Thymus (tissue), 11 donors: Measurements from ENCODE around the gene BSPRY. TPM values are rescaled to one million over a fixed set of nuclear protein-coding genes. Genes with fewer than 3 reads are reported as not detected.

Experiments used
- DNase-seq, 9 donors: peaks; one replicate each; pipeline ENCODE4 v3.0.0-alpha.2; 2013; ENCODE audit warnings: low spot score in 9 of 9, low read depth in 6 of 9, missing footprints in 1 of 9
- H3K27ac ChIP-seq, 2 donors: one replicate each; pipeline ENCODE4 v1.5.1; 2013; ENCODE audit warnings: control low read depth in 1 of 2, low read depth in 1 of 2, low read length in 1 of 2, mild to moderate bottlenecking in 1 of 2, moderate library complexity in 1 of 2
- H3K27me3 ChIP-seq, 2 donors: one replicate each; pipeline ENCODE4 v1.5.1; 2013; ENCODE audit warnings: low read length in 1 of 2; ENCODE audit not compliant: control insufficient read depth in 2 of 2, insufficient read depth in 1 of 2
- H3K36me3 ChIP-seq, 2 donors: one replicate each; pipeline ENCODE4 v1.5.1; 2013; ENCODE audit warnings: low read length in 1 of 2, mild to moderate bottlenecking in 1 of 2, moderate library complexity in 1 of 2; ENCODE audit not compliant: control insufficient read depth in 2 of 2, insufficient read depth in 2 of 2
- H3K4me1 ChIP-seq, 2 donors: one replicate each; pipeline ENCODE4 v1.5.1; 2013; ENCODE audit warnings: low read length in 2 of 2; ENCODE audit not compliant: control insufficient read depth in 2 of 2, insufficient read depth in 2 of 2
- H3K4me3 ChIP-seq, 2 donors: one replicate each; pipeline ENCODE4 v1.5.1; 2013; ENCODE audit warnings: low read length in 2 of 2, control low read depth in 1 of 2, mild to moderate bottlenecking in 1 of 2
- H3K9me3 ChIP-seq, 2 donors: one replicate each; pipeline ENCODE4 v1.5.1; 2013; ENCODE audit warnings: low read length in 1 of 2, mild to moderate bottlenecking in 1 of 2; ENCODE audit not compliant: control insufficient read depth in 2 of 2, insufficient read depth in 1 of 2
- WGBS: extraction: QIAGEN DNeasy Blood & Tissue Kit; methylation state at CpG from one replicate; pipeline ENCODE4 v1.1.7; 2013; 5-methylcytosine and 5-hydroxymethylcytosine counted together
- polyA plus RNA-seq: library from polyadenylated mRNA; stranded (reverse); fragments of 200-250 nt; gene quantifications from one replicate; pipeline ENCODE4 v1.2.3, GENCODE V29; 2013
- total RNA-seq: library from RNA; stranded (reverse); fragments of 120-200 nt; gene quantifications from one replicate; pipeline ENCODE4 v1.2.4, GENCODE V29; 2013
- donor health status: healthy.

BSPRY gene
- total and polyA plus RNA-seq, 2 donors: 2.3 to 6.1 TPM

GRCh38 chr9:113348437-113348836, 904 bp upstream of the BSPRY start:
- H3K27ac ChIP-seq: no peak overlapping the region
- H3K9me3 ChIP-seq: no peaks in the 10 kb centered on the region
- no peak overlapping the region for H3K4me3 ChIP-seq
- peaks cover 4 to 26% of the 10 kb centered on the region in 2 donors for H3K27me3 ChIP-seq
- no peaks in the 10 kb centered on the region for H3K36me3 ChIP-seq
- H3K4me1 ChIP-seq: peaks cover 6 to 22% of the 10 kb centered on the region in 2 donors
- 94% methylated on average over 3 of the region's 3 CpGs for WGBS
- no peak for DNase-seq

- Histone ChIP-seq H3K4me3 (peak overlapping the region in 1 of 2 donors; percentile 67), H3K4me1 (peaks cover 6 to 22% of the 10 kb centered on the region in 2 donors), H3K9me3 (no peaks in the 10 kb centered on the region), H3K27me3 (peaks cover 4 to 26% of the 10 kb centered on the region in 2 donors), H3K27ac (no peak overlapping the region), H3K36me3 (no peaks in the 10 kb centered on the region)
- DNase-seq: peak in 1 of 9 donors; percentile 26
- 35% methylated on average over 13 of the region's 13 CpGs for WGBS
Observed at GRCh38 chr9:113349066-113349444, 286 bp upstream of the BSPRY start.

GRCh38 chr9:113350107-113350661, 843 bp downstream of the BSPRY start:
- Histone ChIP-seq H3K9me3 (no peaks in the 10 kb centered on the region), H3K27me3 (peaks cover 4 to 26% of the 10 kb centered on the region in 2 donors), H3K27ac (no peak overlapping the region), H3K4me3 (peak overlapping the region; percentile 14 to 67), H3K4me1 (peaks cover 6 to 22% of the 10 kb centered on the region in 2 donors), H3K36me3 (no peaks in the 10 kb centered on the region)
- WGBS: 14% methylated on average over 14 of the region's 14 CpGs
- no peak for DNase-seq

- Histone ChIP-seq H3K27ac (no peak overlapping the region), H3K9me3 (no peaks in the 10 kb centered on the region)
- WGBS: 7% methylated on average over 6 of the region's 6 CpGs
Observed at GRCh38 chr9:113350937-113351336, 1.6 kb downstream of the BSPRY start.

GRCh38 chr9:113352006-113352405, 2.7 kb downstream of the BSPRY start:
- 89% methylated on average over 6 of the region's 6 CpGs for WGBS
- no peak overlapping the region for H3K27ac ChIP-seq
- H3K9me3 ChIP-seq: no peaks in the 10 kb centered on the region
- no peak overlapping the region for H3K4me3 ChIP-seq
- peaks cover 4 to 26% of the 10 kb centered on the region in 2 donors for H3K27me3 ChIP-seq
- no peaks in the 10 kb centered on the region for H3K36me3 ChIP-seq
- H3K4me1 ChIP-seq: peaks cover 6 to 22% of the 10 kb centered on the region in 2 donors
- DNase-seq: no peak

More at GRCh38 chr9:113350937-113351336, 1.6 kb downstream of the BSPRY start:
- H3K4me3 ChIP-seq: no peak overlapping the region
- H3K4me1 ChIP-seq: peaks cover 6 to 22% of the 10 kb centered on the region in 2 donors
- peaks cover 4 to 26% of the 10 kb centered on the region in 2 donors for H3K27me3 ChIP-seq
- DNase-seq: peak in 2 of 9 donors; percentile 29 to 53
- H3K36me3 ChIP-seq: no peaks in the 10 kb centered on the region

GRCh38 chr9:113352411-113352810, 3.1 kb downstream of the BSPRY start:
- H3K27ac ChIP-seq: no peak overlapping the region
- peaks cover 4 to 26% of the 10 kb centered on the region in 2 donors for H3K27me3 ChIP-seq
- DNase-seq: no peak
- no peaks in the 10 kb centered on the region for H3K36me3 ChIP-seq
- H3K4me1 ChIP-seq: peaks cover 6 to 22% of the 10 kb centered on the region in 2 donors
- H3K9me3 ChIP-seq: no peaks in the 10 kb centered on the region
- H3K4me3 ChIP-seq: no peak overlapping the region
- WGBS: 81% methylated on average over 1 of the region's 1 CpG

GRCh38 chr9:113355040-113355596, 5.8 kb downstream of the BSPRY start:
- no peaks in the 10 kb centered on the region for H3K36me3 ChIP-seq
- H3K4me3 ChIP-seq: no peak overlapping the region
- H3K4me1 ChIP-seq: peaks cover 0 to 14% of the 10 kb centered on the region in 2 donors
- H3K27me3 ChIP-seq: peaks cover 0 to 9% of the 10 kb centered on the region in 2 donors
- no peak for DNase-seq
- 96% methylated on average over 4 of the region's 4 CpGs for WGBS
- no peak overlapping the region for H3K27ac ChIP-seq
- no peaks in the 10 kb centered on the region for H3K9me3 ChIP-seq

- H3K4me3 ChIP-seq: no peak overlapping the region
- H3K36me3 ChIP-seq: no peaks in the 10 kb centered on the region
- 97% methylated on average over 7 of the region's 7 CpGs for WGBS
- H3K9me3 ChIP-seq: no peaks in the 10 kb centered on the region
- H3K27ac ChIP-seq: no peak overlapping the region
- H3K4me1 ChIP-seq: no peaks in the 10 kb centered on the region
- H3K27me3 ChIP-seq: no peaks in the 10 kb centered on the region
- no peak for DNase-seq
Observed at GRCh38 chr9:113356686-113357292, 7.4 kb downstream of the BSPRY start.

- Histone ChIP-seq H3K4me3 (no peak overlapping the region), H3K36me3 (no peaks in the 10 kb centered on the region), H3K9me3 (no peaks in the 10 kb centered on the region), H3K4me1 (no peaks in the 10 kb centered on the region), H3K27ac (no peak overlapping the region), H3K27me3 (no peaks in the 10 kb centered on the region)
- 98% methylated on average over 1 of the region's 1 CpG for WGBS
- DNase-seq: no peak
Observed at GRCh38 chr9:113359385-113359784, 10.0 kb downstream of the BSPRY start.
